OCI-LY7 (cell line): ENCODE results near the gene SDF4. TPM values are rescaled to one million over a fixed set of nuclear protein-coding genes. Genes with fewer than 3 reads are reported as not detected.

ENCODE experiments used
- BruUV-seq: library from RNA; stranded (reverse); fragments of 400-500 nt; replicated peaks from 2 replicates; lab custom pipeline; 2021; lab: Mats Ljungman, UMichigan
- CTCF ChIA-PET: fragments of 300-600 bp; sonication (Branson Sonifier 250); formaldehyde crosslinking; loops from one replicate; lab custom pipeline; 2022; ENCODE audit warnings: antibody characterized with exemption; ENCODE audit not compliant: unreplicated experiment; lab: Charles Lee
- POLR2A ChIA-PET: fragments of 300-600 bp; sonication (Branson Sonifier 250); formaldehyde crosslinking; loops from one replicate; lab custom pipeline; 2022; ENCODE audit warnings: antibody characterized with exemption; lab: Charles Lee
- DNase-seq: peaks from one replicate; pipeline ENCODE4 v3.0.0-alpha.2; 2015; ENCODE audit warnings: low spot score
- H2AFZ ChIP-seq: fragments of 200-600 bp; sonication (generic), shearing (Covaris generic); 2 replicates; pipeline ENCODE4 v1.6.1; 2014; ENCODE audit warnings: mild to moderate bottlenecking, antibody characterized with exemption, low read length, moderate library complexity
- H3K27ac ChIP-seq: fragments of 200-600 bp; sonication (generic); 2 replicates; pipeline ENCODE4 v1.5.1; 2014; ENCODE audit warnings: mixed run types, low read depth, mild to moderate bottlenecking, moderate library complexity, low read length, inconsistent platforms; ENCODE audit not compliant: poor library complexity, severe bottlenecking
- H3K36me3 ChIP-seq: fragments of 200-600 bp; sonication (generic); 2 replicates; pipeline ENCODE4 v1.6.1; 2014; ENCODE audit warnings: mild to moderate bottlenecking, antibody characterized with exemption, low read length, moderate library complexity, mixed read lengths; ENCODE audit not compliant: insufficient read depth
- H3K4me1 ChIP-seq: fragments of 200-600 bp; sonication (generic); 2 replicates; pipeline ENCODE4 v1.5.1; 2014; ENCODE audit warnings: mild to moderate bottlenecking, low read length; ENCODE audit not compliant: insufficient read depth, poor library complexity, severe bottlenecking
- H3K4me2 ChIP-seq: fragments of 200-600 bp; sonication (generic); 2 replicates; pipeline ENCODE4 v1.6.1; 2014; ENCODE audit warnings: mild to moderate bottlenecking, low read length
- H3K4me3 ChIP-seq: fragments of 200-600 bp; sonication (generic); 2 replicates; pipeline ENCODE4 v1.5.1; 2014; ENCODE audit warnings: mild to moderate bottlenecking, low read depth, low read length; ENCODE audit not compliant: poor library complexity, severe bottlenecking
- H3K79me2 ChIP-seq: fragments of 200-600 bp; sonication (generic); 2 replicates; pipeline ENCODE4 v1.6.1; 2016; ENCODE audit warnings: low read depth, mild to moderate bottlenecking, low read length, moderate library complexity, mixed read lengths; ENCODE audit not compliant: insufficient read depth
- H3K9me2 ChIP-seq: fragments of 200-600 bp; sonication (generic); 2 replicates; pipeline ENCODE4 v1.6.1; 2016; ENCODE audit warnings: mild to moderate bottlenecking, low read length, mixed read lengths; ENCODE audit not compliant: insufficient read depth
- H3K9me3 ChIP-seq: fragments of 200-600 bp; sonication (generic); 2 replicates; pipeline ENCODE4 v1.6.1; 2014; ENCODE audit warnings: mild to moderate bottlenecking, mixed run types, low read length, mixed read lengths
- H4K20me1 ChIP-seq: fragments of 200-600 bp; sonication (generic); 2 replicates; pipeline ENCODE4 v1.6.1; 2014; ENCODE audit warnings: mild to moderate bottlenecking, antibody characterized with exemption, low read length, moderate library complexity, mixed read lengths; ENCODE audit not compliant: insufficient read depth
- EZH2phosphoT487 ChIP-seq: fragments of 200-600 bp; sonication (generic); IDR thresholded peaks from 2 replicates; pipeline ENCODE4 v1.6.1; 2018; ENCODE audit warnings: low read depth, borderline replicate concordance, mild to moderate bottlenecking, mixed run types, antibody characterized with exemption, low read length, moderate library complexity, mixed read lengths
- intact Hi-C: fragments of 100-400 bp; cut with micrococcal nuclease; formaldehyde crosslinking; loops from one replicate; pipeline ENCODE4 v1.10.0; 2022; ENCODE audit not compliant: unreplicated experiment
- total RNA-seq, 2 experiments: library from RNA; depleted of rRNA in 1 of 2; stranded (reverse); fragments of >200 nt in 1 of 2; shearing (Covaris generic) in 1 of 2; gene quantifications; 2 replicates each; pipeline ENCODE4 v1.2.3, GENCODE V29; 2014 to 2022
- TF ChIP-seq, protein P1 (sequence below): fragments of 200-600 bp; sonication (generic); conservative IDR thresholded peaks from 2 replicates; pipeline ENCODE4 v1.5.1; 2014; ENCODE audit warnings: mild to moderate bottlenecking, antibody characterized with exemption, low read length, moderate library complexity, mixed read lengths

The SDF4 gene
- total RNA-seq, 2 experiments from 2014 or later = 47.7 to 85.7 TPM

- H3K4me2 ChIP-seq = no peak within 1 kb of the TSS
- CTCF ChIA-PET = no interaction called here
- POLR2A ChIA-PET = no interaction called here
These were observed 15.0 kb upstream of the SDF4 start, which contains the start of gene C1QTNF12 for GRCh38 chr1:1246577-1247340. C1QTNF12 (minus strand) TSS chr1:1246722; CDS start chr1:1246690, 32 bp downstream.

DNA sequence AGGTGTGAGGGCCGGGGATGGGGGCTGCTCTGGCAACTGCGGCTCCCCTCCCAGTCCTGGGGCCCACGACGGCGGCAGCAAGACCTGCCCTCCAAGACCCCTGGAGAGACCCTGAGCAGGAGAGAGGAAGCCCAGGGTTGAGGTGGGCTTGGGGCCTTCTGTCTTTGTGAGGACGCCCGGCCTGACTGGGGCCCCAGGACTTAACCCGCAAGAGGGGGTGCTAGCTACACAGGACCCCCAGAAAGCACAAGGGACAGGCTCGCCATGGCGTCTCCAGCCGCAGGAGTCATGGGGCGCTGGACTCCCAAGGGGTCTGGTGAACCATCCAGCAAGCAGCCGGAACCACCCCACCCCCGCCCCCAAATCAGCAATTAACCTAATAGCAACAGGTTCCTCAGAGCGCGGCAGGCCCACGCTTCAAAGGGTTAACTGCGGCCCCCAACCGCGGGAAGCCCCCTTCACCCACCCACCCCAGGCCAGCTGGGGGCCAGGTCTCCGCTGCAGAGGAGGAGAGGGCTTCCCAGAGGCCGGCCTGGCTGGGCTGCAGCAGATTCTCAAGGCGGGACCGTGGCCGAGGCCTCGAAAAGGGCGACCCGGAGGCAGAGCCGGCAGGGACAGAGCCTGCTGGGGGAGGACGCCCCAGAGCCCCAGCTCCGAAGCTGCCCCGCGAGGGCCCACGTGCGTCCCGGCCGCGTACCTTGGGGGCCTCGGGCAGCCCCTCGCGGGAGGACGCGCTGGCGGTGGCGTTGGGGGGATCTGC is 14.2 kb upstream of the SDF4 start:
- Histone ChIP-seq H4K20me1 (no peaks in the 10 kb centered on the region), H3K4me2 (no peak overlapping the region), H3K4me3 (no peak overlapping the region), H3K36me3 (no peaks in the 10 kb centered on the region), H3K79me2 (no peaks in the 10 kb centered on the region), H2AFZ (no peak overlapping the region), H3K9me2 (no peaks in the 10 kb centered on the region), H3K27ac (no peak overlapping the region), H3K4me1 (peaks cover 7% of the 10 kb centered on the region), H3K9me3 (no peaks in the 10 kb centered on the region)
- POLR2A ChIA-PET = no interaction called here
- CTCF ChIA-PET = no interaction called here
- no peak for DNase-seq
- intact Hi-C loops = no loop called here
- TF ChIP-seq, protein P1, sequence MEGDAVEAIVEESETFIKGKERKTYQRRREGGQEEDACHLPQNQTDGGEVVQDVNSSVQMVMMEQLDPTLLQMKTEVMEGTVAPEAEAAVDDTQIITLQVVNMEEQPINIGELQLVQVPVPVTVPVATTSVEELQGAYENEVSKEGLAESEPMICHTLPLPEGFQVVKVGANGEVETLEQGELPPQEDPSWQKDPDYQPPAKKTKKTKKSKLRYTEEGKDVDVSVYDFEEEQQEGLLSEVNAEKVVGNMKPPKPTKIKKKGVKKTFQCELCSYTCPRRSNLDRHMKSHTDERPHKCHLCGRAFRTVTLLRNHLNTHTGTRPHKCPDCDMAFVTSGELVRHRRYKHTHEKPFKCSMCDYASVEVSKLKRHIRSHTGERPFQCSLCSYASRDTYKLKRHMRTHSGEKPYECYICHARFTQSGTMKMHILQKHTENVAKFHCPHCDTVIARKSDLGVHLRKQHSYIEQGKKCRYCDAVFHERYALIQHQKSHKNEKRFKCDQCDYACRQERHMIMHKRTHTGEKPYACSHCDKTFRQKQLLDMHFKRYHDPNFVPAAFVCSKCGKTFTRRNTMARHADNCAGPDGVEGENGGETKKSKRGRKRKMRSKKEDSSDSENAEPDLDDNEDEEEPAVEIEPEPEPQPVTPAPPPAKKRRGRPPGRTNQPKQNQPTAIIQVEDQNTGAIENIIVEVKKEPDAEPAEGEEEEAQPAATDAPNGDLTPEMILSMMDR = no peak
- TF ChIP-seq EZH2phosphoT487 = no peak
- BruUV-seq = no TSS peak

More at GRCh38 chr1:1246577-1247340, 15.0 kb upstream of the SDF4 start, which contains the start of gene C1QTNF12:
- no TSS peak for BruUV-seq
- Histone ChIP-seq H3K36me3 (no peaks in the 10 kb centered on the region), H3K4me1 (peaks cover 9% of the 10 kb centered on the region), H3K9me2 (no peaks in the 10 kb centered on the region), H3K79me2 (no peaks in the 10 kb centered on the region), H4K20me1 (no peaks in the 10 kb centered on the region), H2AFZ (no peak within 1 kb of the TSS), H3K27ac (no peak within 1 kb of the TSS), H3K9me3 (no peaks in the 10 kb centered on the region), H3K4me3 (no peak within 1 kb of the TSS)
- no peak for DNase-seq
- TF ChIP-seq, protein P1 = no peak
- no peak for TF ChIP-seq EZH2phosphoT487
- intact Hi-C loops = no loop called here
